Tibial nerve (tissue), 3 donors: ENCODE results near the gene OSBPL3.

Experiments
- POLR2A ChIP-seq, 2 donors: fragments of 450-650 bp; IDR thresholded peaks; one replicate each; pipeline ENCODE4 v1.6.1; 2017; ENCODE audit warnings: antibody characterized with exemption in 2 of 2, mild to moderate bottlenecking in 2 of 2, moderate library complexity in 2 of 2
- TF ChIP-seq, protein P1 (sequence below), 5 experiments: fragments of 200-600 bp in 3 of 5; fragments of 450-650 bp in 2 of 5; sonication (generic) in 3 of 5; IDR thresholded peaks; one replicate each; pipeline ENCODE4 v1.5.1; 2016 to 2019; ENCODE audit warnings: antibody characterized with exemption in 5 of 5, mild to moderate bottlenecking in 3 of 5, moderate library complexity in 2 of 5

- TF ChIP-seq, protein P1, sequence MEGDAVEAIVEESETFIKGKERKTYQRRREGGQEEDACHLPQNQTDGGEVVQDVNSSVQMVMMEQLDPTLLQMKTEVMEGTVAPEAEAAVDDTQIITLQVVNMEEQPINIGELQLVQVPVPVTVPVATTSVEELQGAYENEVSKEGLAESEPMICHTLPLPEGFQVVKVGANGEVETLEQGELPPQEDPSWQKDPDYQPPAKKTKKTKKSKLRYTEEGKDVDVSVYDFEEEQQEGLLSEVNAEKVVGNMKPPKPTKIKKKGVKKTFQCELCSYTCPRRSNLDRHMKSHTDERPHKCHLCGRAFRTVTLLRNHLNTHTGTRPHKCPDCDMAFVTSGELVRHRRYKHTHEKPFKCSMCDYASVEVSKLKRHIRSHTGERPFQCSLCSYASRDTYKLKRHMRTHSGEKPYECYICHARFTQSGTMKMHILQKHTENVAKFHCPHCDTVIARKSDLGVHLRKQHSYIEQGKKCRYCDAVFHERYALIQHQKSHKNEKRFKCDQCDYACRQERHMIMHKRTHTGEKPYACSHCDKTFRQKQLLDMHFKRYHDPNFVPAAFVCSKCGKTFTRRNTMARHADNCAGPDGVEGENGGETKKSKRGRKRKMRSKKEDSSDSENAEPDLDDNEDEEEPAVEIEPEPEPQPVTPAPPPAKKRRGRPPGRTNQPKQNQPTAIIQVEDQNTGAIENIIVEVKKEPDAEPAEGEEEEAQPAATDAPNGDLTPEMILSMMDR (IDR thresholded peaks at IDR 0.05), result no peak
- no peak for TF ChIP-seq POLR2A (IDR thresholded peaks at IDR 0.05)
Observed at GRCh38 chr7:24767878-24768569, 212.0 kb downstream of the OSBPL3 start.
